Ascending aorta (tissue), 2 donors: ENCODE results near the gene COX18. TPM values are rescaled to one million over a fixed set of nuclear protein-coding genes. Genes with fewer than 3 reads are reported as not detected.

Experiments used
- DNase-seq, 2 donors: peaks; one replicate each; pipeline ENCODE4 v3.0.0-alpha.2; 2019; ENCODE audit warnings: low spot score in 2 of 2
- H3K27ac ChIP-seq, 2 donors: fragments of 200-600 bp; sonication (generic); one replicate each; pipeline ENCODE4 v1.5.1; 2016 to 2017; ENCODE audit warnings: mild to moderate bottlenecking in 1 of 2
- H3K27me3 ChIP-seq: fragments of 200-600 bp; sonication (generic); one replicate; pipeline ENCODE4 v1.5.1; 2017
- H3K36me3 ChIP-seq, 2 donors: fragments of 200-600 bp; sonication (generic); one replicate each; pipeline ENCODE4 v1.5.1; 2016
- H3K4me1 ChIP-seq, 2 donors: fragments of 200-600 bp; sonication (generic); one replicate each; pipeline ENCODE4 v1.5.1; 2016 to 2017; ENCODE audit warnings: mild to moderate bottlenecking in 1 of 2
- H3K4me3 ChIP-seq, 2 donors: fragments of 200-600 bp; sonication (generic); one replicate each; pipeline ENCODE4 v1.5.1; 2016 to 2017; ENCODE audit warnings: mild to moderate bottlenecking in 1 of 2
- H3K9me3 ChIP-seq, 2 donors: fragments of 200-600 bp; sonication (generic); one replicate each; pipeline ENCODE4 v1.5.1; 2016
- CTCF ChIP-seq, 3 experiments: fragments of 200-600 bp in 2 of 3; fragments of 450-650 bp in 1 of 3; sonication (generic) in 2 of 3; IDR thresholded peaks; one replicate each; pipeline ENCODE4 v1.5.1; 2016 to 2019; ENCODE audit warnings: antibody characterized with exemption in 3 of 3, mild to moderate bottlenecking in 1 of 3, moderate library complexity in 1 of 3
- intact Hi-C: fragments of 100-400 bp; cut with DNase I; formaldehyde crosslinking; loops from one replicate; pipeline ENCODE4 v1.15.1; 2023
- total RNA-seq: library from RNA; depleted of rRNA; stranded (reverse); fragments of >200 nt; gene quantifications from one replicate; pipeline ENCODE4 v1.1.0, GENCODE V29; 2016

Gene COX18
- 22.7 TPM for total RNA-seq

GRCh38 chr4:73069338-73070073 lies at the start of gene COX18:
COX18 (minus strand) TSS chr4:73069716; CDS start chr4:73069649, 67 bp downstream.
- Histone ChIP-seq H3K9me3 (no peaks in the 10 kb centered on the region), H3K36me3 (peaks cover 0 to 4% of the 10 kb centered on the region in 2 donors), H3K27me3 (no peaks in the 10 kb centered on the region), H3K4me1 (peaks cover 3 to 7% of the 10 kb centered on the region in 2 donors), H3K27ac (peak within 1 kb of the TSS; percentile 88 to 96), H3K4me3 (peak within 1 kb of the TSS; percentile 60 to 99)
- peak in 1 of 3 experiments; percentile 6 for TF ChIP-seq CTCF (IDR thresholded peaks at IDR 0.05)
- peak; percentile 93 to 99 for DNase-seq
- intact Hi-C loops: loop anchor here (1.0 to 5.0 kb wide), 2 partner anchors 190 to 1088 kb away; partner anchors contain the start of gene MTHFD2L

GRCh38 chr4:73109493-73109892 lies 40.0 kb upstream of the COX18 start:
- TF ChIP-seq CTCF (IDR thresholded peaks at IDR 0.05): no peak
- Histone ChIP-seq H3K9me3 (no peaks in the 10 kb centered on the region), H3K36me3 (peaks cover 32 to 63% of the 10 kb centered on the region in 2 donors), H3K4me1 (no peaks in the 10 kb centered on the region), H3K27me3 (no peaks in the 10 kb centered on the region), H3K27ac (no peak overlapping the region), H3K4me3 (no peak overlapping the region)
- no peak for DNase-seq
- intact Hi-C loops: no loop called here

GRCh38 chr4:73104695-73105094 lies 35.2 kb upstream of the COX18 start:
- intact Hi-C loops: no loop called here
- Histone ChIP-seq H3K27me3 (no peaks in the 10 kb centered on the region), H3K27ac (no peak overlapping the region), H3K9me3 (no peaks in the 10 kb centered on the region), H3K4me3 (no peak overlapping the region), H3K4me1 (no peaks in the 10 kb centered on the region), H3K36me3 (peaks cover 43 to 72% of the 10 kb centered on the region in 2 donors)
- no peak for DNase-seq
- no peak for TF ChIP-seq CTCF (IDR thresholded peaks at IDR 0.05)

- Histone ChIP-seq H3K9me3 (no peaks in the 10 kb centered on the region), H3K36me3 (peaks cover 40 to 68% of the 10 kb centered on the region in 2 donors), H3K4me3 (no peak overlapping the region), H3K4me1 (no peaks in the 10 kb centered on the region), H3K27me3 (no peaks in the 10 kb centered on the region), H3K27ac (no peak overlapping the region)
- no peak for TF ChIP-seq CTCF (IDR thresholded peaks at IDR 0.05)
- no peak for DNase-seq
- intact Hi-C loops: no loop called here
Measured at GRCh38 chr4:73103799-73104503, 34.4 kb upstream of the COX18 start.

- H3K27ac ChIP-seq: peak overlapping the region in 1 of 2 donors; percentile 4
Measured at GRCh38 chr4:73099143-73099542, 29.6 kb upstream of the COX18 start.

More at GRCh38 chr4:73099143-73099542, 29.6 kb upstream of the COX18 start:
- peaks cover 46 to 70% of the 10 kb centered on the region in 2 donors for H3K36me3 ChIP-seq
- H3K4me3 ChIP-seq: no peak overlapping the region
- TF ChIP-seq CTCF (IDR thresholded peaks at IDR 0.05): no peak
- H3K9me3 ChIP-seq: no peaks in the 10 kb centered on the region
- DNase-seq: no peak
- H3K4me1 ChIP-seq: no peaks in the 10 kb centered on the region
- intact Hi-C loops: no loop called here
- H3K27me3 ChIP-seq: no peaks in the 10 kb centered on the region
